ENCODE measurements around the gene FZD4. TPM values are rescaled to one million over a fixed set of nuclear protein-coding genes. Genes with fewer than 3 reads are reported as not detected.

The FZD4 gene
- polyA plus RNA-seq, 4 donors: 0.22 to 12.2 (median 3.6) TPM

DNA sequence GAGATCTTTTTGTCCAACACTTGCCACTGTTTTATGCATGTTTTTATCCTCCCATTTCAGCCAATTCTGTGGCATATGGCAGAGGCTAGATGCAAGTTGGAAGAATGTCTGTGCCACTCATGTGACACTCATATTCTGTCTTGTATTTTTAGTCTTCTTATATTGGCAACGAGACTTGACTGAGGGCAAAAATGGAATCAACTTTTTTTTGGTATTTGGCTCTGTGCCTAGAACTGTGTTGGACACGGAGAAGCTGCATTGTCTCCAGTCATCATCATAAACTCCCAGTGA, 1.7 kb upstream of the FZD4 start:
- DNase-seq (no peak), FAIRE-seq (no peak)
- H3K4me3 ChIP-seq (ENCODE audit: low read depth in 1 of 3, low read length in 3 of 3): peak overlapping the region in 1 of 3 donors; percentile 84
- peaks cover 0 to 8% (median 0%) of the 10 kb centered on the region in 3 donors for H3K27me3 ChIP-seq (ENCODE audit: control insufficient read depth in 3 of 3, insufficient read depth in 3 of 3, low read length in 3 of 3)
- peak overlapping the region in 2 of 3 donors; percentile 12 to 91 for H3K27ac ChIP-seq (ENCODE audit: low read depth in 1 of 3, low read length in 2 of 3)
- peaks cover 0 to 15% (median 0%) of the 10 kb centered on the region in 3 donors for H3K4me1 ChIP-seq (ENCODE audit: control insufficient read depth in 3 of 3, insufficient read depth in 2 of 3, low read depth in 1 of 3, low read length in 2 of 3)
- H3K9me3 ChIP-seq (ENCODE audit: control insufficient read depth in 2 of 2, insufficient read depth in 1 of 2, low read depth in 1 of 2, low read length in 1 of 2): no peaks in the 10 kb centered on the region
- WGBS, 3 donors: 53 to 70% (median 59%) methylated on average over 2 of the region's 2 CpGs
- H3K36me3 ChIP-seq (ENCODE audit: control insufficient read depth in 3 of 3, insufficient read depth in 2 of 3, low read depth in 1 of 3, low read length in 3 of 3): peaks cover 0 to 7% (median 0%) of the 10 kb centered on the region in 3 donors

DNA sequence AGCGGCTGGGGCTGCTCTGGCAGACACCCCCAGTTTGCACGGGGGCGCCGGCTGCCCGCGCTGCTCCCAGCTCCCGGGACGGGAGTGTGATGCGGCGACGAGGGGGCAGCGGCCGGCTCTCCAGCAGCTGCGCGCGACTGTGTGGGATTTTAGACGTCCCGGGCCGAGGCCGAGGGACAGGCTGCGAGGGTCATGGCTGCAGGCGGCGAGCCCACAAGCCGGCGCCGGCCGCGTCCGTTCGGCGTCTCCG, 159 bp downstream of the FZD4 start:
- Histone ChIP-seq H3K9me3 (ENCODE audit: control insufficient read depth in 2 of 2, insufficient read depth in 1 of 2, low read depth in 1 of 2, low read length in 1 of 2) (no peaks in the 10 kb centered on the region), H3K36me3 (ENCODE audit: control insufficient read depth in 3 of 3, insufficient read depth in 2 of 3, low read depth in 1 of 3, low read length in 3 of 3) (peaks cover 0 to 9% (median 0%) of the 10 kb centered on the region in 3 donors), H3K4me3 (ENCODE audit: low read depth in 1 of 3, low read length in 3 of 3) (peak overlapping the region; percentile 51 to 65 (median 59)), H3K4me1 (ENCODE audit: control insufficient read depth in 3 of 3, insufficient read depth in 2 of 3, low read depth in 1 of 3, low read length in 2 of 3) (peaks cover 0 to 15% (median 0%) of the 10 kb centered on the region in 3 donors), H3K27me3 (ENCODE audit: control insufficient read depth in 3 of 3, insufficient read depth in 3 of 3, low read length in 3 of 3) (peaks cover 0 to 8% (median 0%) of the 10 kb centered on the region in 3 donors), H3K27ac (ENCODE audit: low read depth in 1 of 3, low read length in 2 of 3) (peak overlapping the region in 1 of 3 donors; percentile 66)
- DNase-seq: no peak
- WGBS, 3 donors: 0% methylated on average over 21 to 32 of the region's 32 CpGs
- no peak for FAIRE-seq

DNA sequence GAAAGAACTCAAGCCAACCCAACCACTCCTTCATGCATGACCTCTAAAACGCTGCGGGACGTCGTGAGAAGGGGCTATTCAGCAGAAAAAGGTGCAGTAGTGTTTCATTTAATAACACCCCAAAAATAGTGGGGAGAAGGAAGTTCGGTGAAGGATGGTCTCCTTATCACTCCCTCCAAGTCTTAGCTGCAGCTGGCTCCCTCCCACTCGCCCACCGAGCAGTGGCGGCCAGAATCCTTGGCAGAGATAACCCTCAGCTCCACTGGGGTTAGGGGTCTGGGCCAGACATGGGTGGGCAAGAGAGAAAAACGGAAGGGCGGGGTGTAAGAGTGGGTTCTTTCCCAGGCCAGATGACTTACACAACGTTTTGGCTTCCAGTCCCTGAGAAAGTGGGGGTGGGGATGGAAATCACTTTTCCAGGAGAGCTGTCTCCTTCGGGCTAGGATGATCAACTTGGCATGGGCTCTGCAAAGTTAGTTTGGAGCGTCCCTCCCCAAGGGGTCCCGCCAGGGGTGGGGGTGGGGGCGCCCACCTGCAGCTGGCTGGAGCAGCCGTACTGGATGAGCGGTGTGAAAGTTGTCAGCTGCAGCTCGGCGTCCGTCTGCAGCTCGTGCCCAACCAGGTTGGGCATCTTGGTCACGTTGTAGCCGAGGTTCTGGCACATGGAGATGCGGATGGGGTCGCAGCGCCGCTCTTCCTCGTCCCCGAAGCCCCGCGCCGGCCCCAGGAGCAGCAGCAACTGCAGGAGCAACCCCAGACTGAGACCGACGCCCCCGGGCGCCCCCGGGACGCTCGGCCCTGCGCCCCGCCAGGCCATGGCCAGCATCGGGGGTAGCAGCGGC, 705 bp downstream of the FZD4 start:
- Histone ChIP-seq H3K36me3 (ENCODE audit: control insufficient read depth in 3 of 3, insufficient read depth in 2 of 3, low read depth in 1 of 3, low read length in 3 of 3) (peaks cover 0 to 9% (median 0%) of the 10 kb centered on the region in 3 donors), H3K4me3 (ENCODE audit: low read depth in 1 of 3, low read length in 3 of 3) (peak overlapping the region; percentile 51 to 65 (median 59)), H3K27me3 (ENCODE audit: control insufficient read depth in 3 of 3, insufficient read depth in 3 of 3, low read length in 3 of 3) (peaks cover 0 to 8% (median 0%) of the 10 kb centered on the region in 3 donors), H3K9me3 (ENCODE audit: control insufficient read depth in 2 of 2, insufficient read depth in 1 of 2, low read depth in 1 of 2, low read length in 1 of 2) (no peaks in the 10 kb centered on the region), H3K27ac (ENCODE audit: low read depth in 1 of 3, low read length in 2 of 3) (peak overlapping the region in 1 of 3 donors; percentile 66), H3K4me1 (ENCODE audit: control insufficient read depth in 3 of 3, insufficient read depth in 2 of 3, low read depth in 1 of 3, low read length in 2 of 3) (peaks cover 0 to 15% (median 0%) of the 10 kb centered on the region in 3 donors)
- FAIRE-seq (no peak), DNase-seq (peak in 1 of 2 donors; percentile 42)
- 5 to 12% (median 10%) methylated on average over 37 to 43 of the region's 43 CpGs for WGBS, 3 donors

- Histone ChIP-seq H3K36me3 (ENCODE audit: control insufficient read depth in 3 of 3, insufficient read depth in 2 of 3, low read depth in 1 of 3, low read length in 3 of 3) (peaks cover 0 to 9% (median 0%) of the 10 kb centered on the region in 3 donors), H3K9me3 (ENCODE audit: control insufficient read depth in 2 of 2, insufficient read depth in 1 of 2, low read depth in 1 of 2, low read length in 1 of 2) (no peaks in the 10 kb centered on the region), H3K4me1 (ENCODE audit: control insufficient read depth in 3 of 3, insufficient read depth in 2 of 3, low read depth in 1 of 3, low read length in 2 of 3) (peaks cover 0 to 15% (median 0%) of the 10 kb centered on the region in 3 donors), H3K4me3 (ENCODE audit: low read depth in 1 of 3, low read length in 3 of 3) (no peak overlapping the region), H3K27ac (ENCODE audit: low read depth in 1 of 3, low read length in 2 of 3) (peak overlapping the region in 1 of 3 donors; percentile 55), H3K27me3 (ENCODE audit: control insufficient read depth in 3 of 3, insufficient read depth in 3 of 3, low read length in 3 of 3) (peaks cover 0 to 8% (median 0%) of the 10 kb centered on the region in 3 donors)
- FAIRE-seq (no peak), DNase-seq (no peak)
- 65 to 86% (median 82%) methylated on average over 8 of the region's 8 CpGs for WGBS, 3 donors
Measured at GRCh38 chr11:86952221-86952875, 2.8 kb downstream of the FZD4 start.

- H3K4me3 ChIP-seq (ENCODE audit: low read depth in 1 of 3, low read length in 3 of 3): no peak overlapping the region
- 74 to 84% (median 83%) methylated on average over 3 of the region's 3 CpGs for WGBS, 3 donors
- no peaks in the 10 kb centered on the region for H3K9me3 ChIP-seq (ENCODE audit: control insufficient read depth in 2 of 2, insufficient read depth in 1 of 2, low read depth in 1 of 2, low read length in 1 of 2)
- peak overlapping the region in 1 of 3 donors; percentile 55 for H3K27ac ChIP-seq (ENCODE audit: low read depth in 1 of 3, low read length in 2 of 3)
- H3K36me3 ChIP-seq (ENCODE audit: control insufficient read depth in 3 of 3, insufficient read depth in 2 of 3, low read depth in 1 of 3, low read length in 3 of 3): peaks cover 0 to 9% (median 0%) of the 10 kb centered on the region in 3 donors
- FAIRE-seq: no peak
- peaks cover 0 to 12% (median 0%) of the 10 kb centered on the region in 3 donors for H3K4me1 ChIP-seq (ENCODE audit: control insufficient read depth in 3 of 3, insufficient read depth in 2 of 3, low read depth in 1 of 3, low read length in 2 of 3)
- H3K27me3 ChIP-seq (ENCODE audit: control insufficient read depth in 3 of 3, insufficient read depth in 3 of 3, low read length in 3 of 3): peaks cover 0 to 8% (median 0%) of the 10 kb centered on the region in 3 donors
- DNase-seq: no peak
Measured at GRCh38 chr11:86951706-86952105, 3.5 kb downstream of the FZD4 start.

DNA sequence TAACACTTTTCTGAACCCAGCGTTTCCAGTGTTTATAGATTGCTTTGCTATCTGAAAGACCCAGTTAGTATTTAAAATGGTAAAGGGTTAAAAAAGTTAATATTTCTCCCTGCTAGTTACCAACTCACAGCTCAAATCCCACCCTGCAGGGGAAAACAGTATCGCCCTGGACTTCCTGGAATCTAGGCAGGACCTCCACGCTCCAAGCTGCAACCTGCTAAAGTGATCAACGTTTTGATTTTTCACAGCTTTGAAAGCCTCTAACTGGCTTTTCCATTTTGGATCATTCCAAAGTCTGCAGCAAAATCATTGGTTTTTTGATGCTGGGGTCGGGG, 4.6 kb downstream of the FZD4 start:
- H3K4me1 ChIP-seq (ENCODE audit: control insufficient read depth in 3 of 3, insufficient read depth in 2 of 3, low read depth in 1 of 3, low read length in 2 of 3): peaks cover 0 to 5% (median 0%) of the 10 kb centered on the region in 3 donors
- DNase-seq (no peak), FAIRE-seq (no peak)
- no peak overlapping the region for H3K27ac ChIP-seq (ENCODE audit: low read depth in 1 of 3, low read length in 2 of 3)
- no peak overlapping the region for H3K4me3 ChIP-seq (ENCODE audit: low read depth in 1 of 3, low read length in 3 of 3)
- peaks cover 0 to 9% (median 0%) of the 10 kb centered on the region in 3 donors for H3K36me3 ChIP-seq (ENCODE audit: control insufficient read depth in 3 of 3, insufficient read depth in 2 of 3, low read depth in 1 of 3, low read length in 3 of 3)
- H3K9me3 ChIP-seq (ENCODE audit: control insufficient read depth in 2 of 2, insufficient read depth in 1 of 2, low read depth in 1 of 2, low read length in 1 of 2): no peaks in the 10 kb centered on the region
- H3K27me3 ChIP-seq (ENCODE audit: control insufficient read depth in 3 of 3, insufficient read depth in 3 of 3, low read length in 3 of 3): peaks cover 0 to 8% (median 0%) of the 10 kb centered on the region in 3 donors
- 49 to 69% (median 66%) methylated on average over 5 of the region's 5 CpGs for WGBS, 3 donors

DNA sequence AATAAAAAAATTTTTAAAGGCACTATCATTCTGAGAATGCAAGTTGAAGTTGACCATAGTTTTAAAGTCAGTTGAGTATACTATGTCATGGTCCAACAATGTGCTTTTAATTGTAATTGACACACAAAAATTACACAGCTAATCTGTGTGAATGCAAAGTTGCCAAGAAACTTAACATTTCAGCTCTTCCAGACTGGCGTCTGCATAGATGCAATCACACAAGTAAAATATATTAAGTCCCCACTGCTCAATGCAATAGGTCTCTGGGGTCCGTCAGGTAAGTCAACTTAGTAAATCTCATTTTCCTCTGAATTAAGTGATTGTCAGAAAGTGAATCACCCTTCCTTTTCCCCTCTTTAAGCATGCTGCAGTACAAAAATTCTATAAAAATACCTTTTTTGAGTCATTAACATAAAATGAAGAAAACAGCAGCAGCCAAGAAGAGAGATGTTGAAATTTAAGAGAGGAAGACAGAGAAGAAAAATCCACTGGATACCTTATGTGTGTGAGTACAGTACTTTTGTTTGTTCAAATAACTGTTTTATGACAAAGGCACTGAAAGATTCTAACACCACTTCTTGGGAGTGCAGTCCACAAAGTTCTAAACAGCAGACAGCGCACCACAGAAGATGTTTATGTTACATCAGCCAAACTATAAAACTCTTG, 5.1 kb downstream of the FZD4 start:
- peaks cover 0 to 5% (median 0%) of the 10 kb centered on the region in 3 donors for H3K4me1 ChIP-seq (ENCODE audit: control insufficient read depth in 3 of 3, insufficient read depth in 2 of 3, low read depth in 1 of 3, low read length in 2 of 3)
- H3K27me3 ChIP-seq (ENCODE audit: control insufficient read depth in 3 of 3, insufficient read depth in 3 of 3, low read length in 3 of 3): peaks cover 0 to 8% (median 0%) of the 10 kb centered on the region in 3 donors
- no peak overlapping the region for H3K4me3 ChIP-seq (ENCODE audit: low read depth in 1 of 3, low read length in 3 of 3)
- no peak for FAIRE-seq
- H3K27ac ChIP-seq (ENCODE audit: low read depth in 1 of 3, low read length in 2 of 3): no peak overlapping the region
- no peaks in the 10 kb centered on the region for H3K9me3 ChIP-seq (ENCODE audit: control insufficient read depth in 2 of 2, insufficient read depth in 1 of 2, low read depth in 1 of 2, low read length in 1 of 2)
- H3K36me3 ChIP-seq (ENCODE audit: control insufficient read depth in 3 of 3, insufficient read depth in 2 of 3, low read depth in 1 of 3, low read length in 3 of 3): peaks cover 0 to 9% (median 0%) of the 10 kb centered on the region in 3 donors
- DNase-seq: no peak
- WGBS, 3 donors: 65 to 91% (median 89%) methylated on average over 3 of the region's 3 CpGs

- 73 to 95% (median 92%) methylated on average over 5 of the region's 5 CpGs for WGBS, 3 donors
- Histone ChIP-seq H3K36me3 (ENCODE audit: control insufficient read depth in 3 of 3, insufficient read depth in 2 of 3, low read depth in 1 of 3, low read length in 3 of 3) (peaks cover 0 to 9% (median 0%) of the 10 kb centered on the region in 3 donors), H3K4me3 (ENCODE audit: low read depth in 1 of 3, low read length in 3 of 3) (no peak overlapping the region), H3K27me3 (ENCODE audit: control insufficient read depth in 3 of 3, insufficient read depth in 3 of 3, low read length in 3 of 3) (no peaks in the 10 kb centered on the region), H3K9me3 (ENCODE audit: control insufficient read depth in 2 of 2, insufficient read depth in 1 of 2, low read depth in 1 of 2, low read length in 1 of 2) (no peaks in the 10 kb centered on the region), H3K4me1 (ENCODE audit: control insufficient read depth in 3 of 3, insufficient read depth in 2 of 3, low read depth in 1 of 3, low read length in 2 of 3) (no peaks in the 10 kb centered on the region), H3K27ac (ENCODE audit: low read depth in 1 of 3, low read length in 2 of 3) (no peak overlapping the region)
- FAIRE-seq (no peak), DNase-seq (no peak)
Measured at GRCh38 chr11:86948733-86949132, 6.5 kb downstream of the FZD4 start.

Data from small intestine (tissue), 7 donors.